ENCODE results near the gene FGD3.
A peak's percentile ranks its signal among the peaks of the same experiment; 100 is the strongest.
"Not testable (repeated sequence)": the region's sequence is repeated elsewhere in the genome, so short reads cannot be mapped to it uniquely, and the experiment has no call there.

The FGD3 gene

GRCh38 chr9:93011114-93011513, 63.8 kb downstream of the FGD3 start:
- DNase-seq: no peak

GRCh38 chr9:93012963-93013855, 65.9 kb downstream of the FGD3 start:
- DNase-seq: no peak

- DNase-seq: no peak
These were observed 66.7 kb downstream of the FGD3 start for GRCh38 chr9:93013856-93014582.

- DNase-seq: not testable (repeated sequence)
These were observed 67.9 kb downstream of the FGD3 start for GRCh38 chr9:93015190-93015589.

GRCh38 chr9:93017621-93018020, 70.3 kb downstream of the FGD3 start:
- no peak for DNase-seq

- DNase-seq: no peak
These were observed 72.8 kb downstream of the FGD3 start for GRCh38 chr9:93020151-93020550.

GRCh38 chr9:93020771-93021670, 73.7 kb downstream of the FGD3 start:
- no peak for DNase-seq

GRCh38 chr9:93022066-93022465, 74.7 kb downstream of the FGD3 start:
- no peak for DNase-seq

GRCh38 chr9:93022721-93023520, 75.6 kb downstream of the FGD3 start:
- no peak for DNase-seq

GRCh38 chr9:93023521-93023815, 76.1 kb downstream of the FGD3 start:
- DNase-seq: no peak

GRCh38 chr9:93024646-93024910, 77.3 kb downstream of the FGD3 start:
- DNase-seq: no peak

GRCh38 chr9:93024986-93025630, 77.8 kb downstream of the FGD3 start:
- no peak for DNase-seq

- no peak for DNase-seq
These were observed 78.4 kb downstream of the FGD3 start for GRCh38 chr9:93025736-93026135.

GRCh38 chr9:93026640-93027039, 79.3 kb downstream of the FGD3 start:
- DNase-seq: no peak

- DNase-seq: no peak
These were observed 80.4 kb downstream of the FGD3 start for GRCh38 chr9:93027750-93028149.

GRCh38 chr9:93028448-93029006, 81.2 kb downstream of the FGD3 start:
- DNase-seq: no peak

GRCh38 chr9:93030642-93031628, 83.6 kb downstream of the FGD3 start:
- DNase-seq: no peak

- no peak for DNase-seq
These were observed 84.5 kb downstream of the FGD3 start for GRCh38 chr9:93031629-93032430.

GRCh38 chr9:93032545-93032944, 85.2 kb downstream of the FGD3 start:
- no peak for DNase-seq

GRCh38 chr9:93033531-93033930, 86.2 kb downstream of the FGD3 start:
- peak; percentile 59 for DNase-seq
